ENCODE results near the gene POLE4. TPM values are rescaled to one million over a fixed set of nuclear protein-coding genes. Genes with fewer than 3 reads are reported as not detected.

POLE4 gene
- total and polyA plus RNA-seq, 12 donors, result 16.7 to 93.0 (median 71.1) TPM

DNA sequence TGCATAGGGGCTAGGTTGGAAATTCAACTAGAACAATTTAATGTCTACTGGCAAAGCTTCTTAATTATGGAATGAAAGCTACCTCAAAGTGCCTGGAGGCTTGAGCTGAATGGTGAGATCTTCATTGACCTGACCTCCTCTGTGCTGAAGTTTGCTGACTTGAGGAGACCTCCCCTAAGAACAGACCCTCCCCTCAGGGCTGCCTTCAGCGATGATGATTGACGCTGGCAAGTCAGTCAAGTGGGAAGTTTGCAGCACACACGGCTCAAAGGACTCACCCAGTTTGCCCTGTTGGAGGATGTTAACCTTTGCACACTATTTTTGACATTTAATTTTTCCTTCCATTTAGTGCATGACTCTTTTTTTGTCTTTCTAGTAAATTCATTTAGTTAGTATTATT, 17.2 kb upstream of the POLE4 start:
- Histone ChIP-seq H3K9me3 (replicated peaks in 1 of 3) (no peaks in the 10 kb centered on the region), H3K4me1 (replicated peaks in 1 of 2) (no peaks in the 10 kb centered on the region), H3K27me3 (no peaks in the 10 kb centered on the region), H3K27ac (no peak overlapping the region), H3K4me3 (no peak overlapping the region), H3K36me3 (replicated peaks in 1 of 2) (no peaks in the 10 kb centered on the region)
- WGBS, 4 donors, result 92 to 100% (median 93%) methylated on average over 3 of the region's 3 CpGs
- intact Hi-C loops (cut with DNase I), result no loop called here
- no peak for DNase-seq
- TF ChIP-seq, protein P1, sequence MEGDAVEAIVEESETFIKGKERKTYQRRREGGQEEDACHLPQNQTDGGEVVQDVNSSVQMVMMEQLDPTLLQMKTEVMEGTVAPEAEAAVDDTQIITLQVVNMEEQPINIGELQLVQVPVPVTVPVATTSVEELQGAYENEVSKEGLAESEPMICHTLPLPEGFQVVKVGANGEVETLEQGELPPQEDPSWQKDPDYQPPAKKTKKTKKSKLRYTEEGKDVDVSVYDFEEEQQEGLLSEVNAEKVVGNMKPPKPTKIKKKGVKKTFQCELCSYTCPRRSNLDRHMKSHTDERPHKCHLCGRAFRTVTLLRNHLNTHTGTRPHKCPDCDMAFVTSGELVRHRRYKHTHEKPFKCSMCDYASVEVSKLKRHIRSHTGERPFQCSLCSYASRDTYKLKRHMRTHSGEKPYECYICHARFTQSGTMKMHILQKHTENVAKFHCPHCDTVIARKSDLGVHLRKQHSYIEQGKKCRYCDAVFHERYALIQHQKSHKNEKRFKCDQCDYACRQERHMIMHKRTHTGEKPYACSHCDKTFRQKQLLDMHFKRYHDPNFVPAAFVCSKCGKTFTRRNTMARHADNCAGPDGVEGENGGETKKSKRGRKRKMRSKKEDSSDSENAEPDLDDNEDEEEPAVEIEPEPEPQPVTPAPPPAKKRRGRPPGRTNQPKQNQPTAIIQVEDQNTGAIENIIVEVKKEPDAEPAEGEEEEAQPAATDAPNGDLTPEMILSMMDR (IDR thresholded peaks at IDR 0.05), result no peak
- no peak for TF ChIP-seq POLR2A (IDR thresholded peaks at IDR 0.05)

DNA sequence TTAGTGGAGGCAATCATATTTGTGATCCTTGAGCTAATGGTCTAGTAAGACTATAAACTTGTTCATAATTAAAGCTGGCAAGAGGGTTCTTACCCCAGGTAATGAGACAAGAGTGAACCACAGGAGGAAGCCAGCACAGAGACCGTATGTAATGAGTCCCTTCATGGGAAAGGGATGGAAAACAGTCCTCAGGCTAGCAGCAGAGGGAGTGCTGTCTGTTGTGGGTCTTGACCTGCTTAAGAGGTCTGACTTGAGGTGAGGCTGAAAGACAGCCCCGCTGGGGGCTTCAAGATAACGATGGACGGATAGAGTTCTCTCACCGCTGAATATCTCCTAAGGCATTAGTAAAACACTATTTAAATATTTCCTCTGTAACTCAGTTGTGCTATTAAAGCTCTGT, 16.2 kb upstream of the POLE4 start:
- Histone ChIP-seq H3K27ac (no peak overlapping the region), H3K36me3 (replicated peaks in 1 of 2) (no peaks in the 10 kb centered on the region), H3K4me3 (no peak overlapping the region), H3K27me3 (no peaks in the 10 kb centered on the region), H3K9me3 (replicated peaks in 1 of 3) (no peaks in the 10 kb centered on the region), H3K4me1 (replicated peaks in 1 of 2) (no peaks in the 10 kb centered on the region)
- intact Hi-C loops (cut with DNase I), result no loop called here
- DNase-seq, result no peak
- 77 to 89% (median 83%) methylated on average over 5 of the region's 5 CpGs for WGBS, 4 donors
- TF ChIP-seq POLR2A (IDR thresholded peaks at IDR 0.05), result no peak
- TF ChIP-seq, protein P1 (IDR thresholded peaks at IDR 0.05), result no peak

DNA sequence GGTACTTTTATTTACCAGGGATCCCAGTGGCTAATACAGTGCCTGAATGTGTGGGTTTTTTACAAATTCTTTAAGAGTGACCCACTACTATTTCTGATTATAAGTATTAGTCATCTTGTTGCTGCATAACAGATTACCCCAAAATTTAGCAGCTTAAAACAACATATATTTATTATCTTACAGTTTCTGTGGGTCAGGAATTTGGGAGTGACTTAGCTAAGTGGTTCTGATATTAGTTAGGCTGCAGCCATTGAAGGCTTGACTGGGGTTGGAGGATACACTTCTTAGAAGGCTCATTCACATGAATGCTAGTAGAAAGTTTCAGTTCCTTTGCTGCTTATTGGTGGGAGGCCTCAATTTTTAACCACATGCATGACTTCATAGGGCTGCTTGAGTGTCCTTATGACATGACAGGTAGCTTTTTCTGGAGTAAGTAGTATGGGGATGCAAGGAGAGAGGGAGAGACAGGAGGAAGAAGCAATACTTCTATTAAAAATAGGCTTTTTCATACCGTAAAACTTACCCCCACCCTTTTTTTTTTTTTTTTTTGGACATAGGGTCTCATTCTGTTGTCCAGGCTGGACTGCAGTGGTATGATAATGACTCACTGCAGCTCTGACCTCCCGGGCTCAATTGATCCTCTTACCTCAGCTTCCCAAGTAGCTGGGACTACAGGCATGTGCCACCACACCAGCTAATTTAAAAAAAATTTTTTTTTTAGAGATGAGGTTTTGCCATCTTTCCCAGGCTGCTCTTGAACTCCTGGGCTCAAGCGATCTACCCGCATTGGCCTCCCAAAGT, 13.3 kb upstream of the POLE4 start:
- TF ChIP-seq, protein P1 (IDR thresholded peaks at IDR 0.05), result no peak
- TF ChIP-seq POLR2A (IDR thresholded peaks at IDR 0.05), result no peak
- intact Hi-C loops (cut with DNase I), result no loop called here
- Histone ChIP-seq H3K9me3 (replicated peaks in 1 of 3) (no peaks in the 10 kb centered on the region), H3K4me3 (no peak overlapping the region), H3K27ac (no peak overlapping the region), H3K36me3 (replicated peaks in 1 of 2) (no peaks in the 10 kb centered on the region), H3K4me1 (replicated peaks in 1 of 2) (no peaks in the 10 kb centered on the region), H3K27me3 (no peaks in the 10 kb centered on the region)
- 83 to 91% (median 87%) methylated on average over 4 of the region's 4 CpGs for WGBS, 4 donors
- DNase-seq, result no peak

DNA sequence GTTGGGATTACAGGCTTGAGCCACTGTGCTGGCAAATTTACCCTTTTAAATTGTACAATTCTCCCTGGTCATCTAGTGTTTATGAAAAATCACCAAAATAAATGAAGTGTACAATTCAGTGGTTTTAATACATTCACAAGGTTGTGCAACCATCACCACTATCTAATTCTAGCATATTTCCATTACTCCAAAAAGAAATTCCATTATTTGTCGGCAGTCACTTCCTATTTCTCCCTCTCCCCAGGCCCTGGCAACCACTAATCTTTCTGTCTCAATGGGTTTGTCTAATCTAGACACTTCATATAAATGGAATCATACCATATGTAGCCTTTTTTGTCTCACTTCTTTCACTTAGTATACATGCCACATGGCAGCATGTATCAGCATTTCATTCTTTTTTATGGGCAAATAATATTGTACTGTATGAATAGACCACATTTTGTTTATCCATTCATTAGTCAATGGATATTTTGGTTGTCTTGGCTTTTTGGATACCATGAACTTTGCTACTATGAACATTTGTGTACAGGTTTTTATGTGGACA, 12.6 kb upstream of the POLE4 start:
- H3K27me3 ChIP-seq, result no peaks in the 10 kb centered on the region
- 74 to 92% (median 84%) methylated on average over 1 of the region's 1 CpG for WGBS, 4 donors
- DNase-seq, result no peak
- no peaks in the 10 kb centered on the region for H3K9me3 ChIP-seq (replicated peaks in 1 of 3)
- no peak overlapping the region for H3K4me3 ChIP-seq
- TF ChIP-seq, protein P1 (IDR thresholded peaks at IDR 0.05), result no peak
- TF ChIP-seq POLR2A (IDR thresholded peaks at IDR 0.05), result no peak
- H3K4me1 ChIP-seq (replicated peaks in 1 of 2), result no peaks in the 10 kb centered on the region
- H3K36me3 ChIP-seq (replicated peaks in 1 of 2), result no peaks in the 10 kb centered on the region
- intact Hi-C loops (cut with DNase I), result no loop called here
- no peak overlapping the region for H3K27ac ChIP-seq
